Measurements from ENCODE around the gene CRYBG1. TPM values are rescaled to one million over a fixed set of nuclear protein-coding genes. Genes with fewer than 3 reads are reported as not detected.
A peak's percentile ranks its signal among the peaks of the same experiment; 100 is the strongest.
"Not testable (repeated sequence)": the region's sequence is repeated elsewhere in the genome, so short reads cannot be mapped to it uniquely, and the experiment has no call there.

CRYBG1 gene
- total and polyA plus RNA-seq, 2 donors, result 6.6 to 32.4 TPM

DNA sequence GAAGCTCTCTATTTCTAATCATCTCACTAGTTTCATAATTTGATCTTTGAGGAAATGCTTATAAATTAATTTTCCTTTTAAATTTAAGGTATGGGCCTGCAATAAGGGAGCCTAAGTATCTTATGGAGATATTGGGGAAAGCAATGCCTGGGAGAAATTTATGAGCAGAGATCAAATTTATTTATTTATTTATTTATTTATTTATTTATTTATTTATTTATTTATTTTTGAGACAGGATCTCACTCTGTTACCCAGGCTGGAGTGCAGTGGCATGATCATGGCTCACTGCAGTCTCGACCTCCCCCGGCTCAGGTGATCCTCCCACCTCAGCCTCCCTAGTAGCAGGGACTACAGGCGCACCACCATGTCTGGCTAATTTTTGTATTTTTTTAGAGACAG lies 155.1 kb downstream of the CRYBG1 start:
- H3K4me3 ChIP-seq (ENCODE audit: low read depth, low read length); H3K4me1 ChIP-seq (ENCODE audit: insufficient read depth); H3K27ac ChIP-seq (ENCODE audit: low read depth); DNase-seq (ENCODE audit: extremely low spot score); H3K36me3 ChIP-seq (ENCODE audit: insufficient read depth): not testable (repeated sequence)
- 97% methylated on average over 3 of the region's 3 CpGs for WGBS

DNA sequence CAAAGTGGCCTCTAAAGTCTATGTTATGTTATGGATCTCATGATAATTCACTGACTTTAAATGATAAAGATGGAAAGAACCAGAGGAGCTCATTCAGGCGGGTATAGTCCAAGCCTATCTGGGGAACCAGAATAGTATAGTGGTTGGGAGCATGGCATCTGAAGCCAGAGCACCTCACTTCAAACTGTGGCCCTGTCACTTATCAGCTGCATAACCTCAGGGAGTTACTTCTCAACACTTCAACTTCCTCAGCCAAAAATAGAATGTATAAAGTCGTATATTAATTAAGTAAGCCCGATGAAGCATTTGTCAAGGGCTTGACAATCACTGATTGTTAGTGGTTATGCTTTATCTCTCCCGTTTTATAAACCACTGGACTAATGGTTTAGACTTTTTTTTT lies 156.1 kb downstream of the CRYBG1 start:
- 59% methylated on average over 4 of the region's 4 CpGs for WGBS
- no peak for DNase-seq (ENCODE audit: extremely low spot score)

GRCh38 chr6:106517706-106518105 lies 157.2 kb downstream of the CRYBG1 start:
- Histone ChIP-seq H3K27ac (ENCODE audit: low read depth) (no peak overlapping the region), H3K4me1 (ENCODE audit: insufficient read depth) (no peaks in the 10 kb centered on the region), H3K36me3 (ENCODE audit: insufficient read depth) (no peaks in the 10 kb centered on the region), H3K4me3 (ENCODE audit: low read depth, low read length) (no peak overlapping the region)
- DNase-seq (ENCODE audit: extremely low spot score), result no peak
- 77% methylated on average over 2 of the region's 2 CpGs for WGBS

More for the DNA sequence above, 156.1 kb downstream of the CRYBG1 start:
- no peaks in the 10 kb centered on the region for H3K36me3 ChIP-seq (ENCODE audit: insufficient read depth)
- no peak overlapping the region for H3K27ac ChIP-seq (ENCODE audit: low read depth)
- no peak overlapping the region for H3K4me3 ChIP-seq (ENCODE audit: low read depth, low read length)
- H3K4me1 ChIP-seq (ENCODE audit: insufficient read depth), result no peaks in the 10 kb centered on the region

GRCh38 chr6:106518748-106519147 lies 158.2 kb downstream of the CRYBG1 start:
- DNase-seq (ENCODE audit: extremely low spot score), result no peak
- whole genome bisulfite sequencing, result 79% methylated on average over 3 of the region's 3 CpGs
- H3K27ac ChIP-seq (ENCODE audit: low read depth), result no peak overlapping the region

DNA sequence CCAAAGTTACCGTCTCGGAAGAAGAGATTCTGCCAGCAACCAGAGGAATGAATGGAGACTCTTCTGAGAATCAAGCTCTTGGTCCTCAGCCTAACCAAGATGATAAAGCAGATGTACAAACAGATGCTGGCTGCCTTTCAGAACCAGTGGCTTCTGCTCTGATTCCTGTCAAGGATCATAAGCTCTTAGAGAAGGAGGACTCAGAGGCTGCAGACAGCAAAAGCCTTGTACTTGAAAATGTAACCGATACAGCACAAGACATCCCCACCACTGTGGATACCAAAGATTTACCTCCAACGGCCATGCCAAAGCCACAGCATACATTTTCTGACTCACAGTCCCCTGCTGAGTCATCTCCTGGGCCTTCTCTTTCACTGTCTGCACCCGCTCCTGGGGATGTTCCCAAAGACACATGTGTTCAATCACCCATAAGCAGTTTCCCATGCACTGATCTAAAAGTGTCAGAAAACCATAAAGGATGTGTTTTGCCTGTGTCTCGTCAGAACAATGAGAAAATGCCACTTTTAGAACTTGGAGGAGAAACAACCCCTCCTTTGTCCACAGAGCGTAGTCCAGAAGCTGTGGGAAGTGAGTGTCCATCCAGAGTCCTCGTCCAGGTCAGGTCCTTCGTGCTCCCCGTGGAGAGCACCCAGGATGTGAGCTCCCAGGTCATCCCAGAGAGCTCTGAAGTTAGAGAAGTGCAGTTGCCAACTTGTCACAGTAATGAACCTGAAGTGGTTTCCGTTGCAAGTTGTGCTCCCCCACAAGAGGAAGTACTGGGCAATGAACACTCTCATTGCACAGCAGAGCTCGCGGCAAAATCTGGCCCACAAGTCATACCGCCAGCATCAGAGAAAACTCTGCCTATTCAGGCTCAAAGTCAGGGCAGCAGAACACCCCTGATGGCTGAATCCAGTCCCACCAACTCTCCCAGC lies 159.2 kb downstream of the CRYBG1 start:
- H3K27ac ChIP-seq (ENCODE audit: low read depth), result no peak overlapping the region
- no peaks in the 10 kb centered on the region for H3K4me1 ChIP-seq (ENCODE audit: insufficient read depth)
- no peak for DNase-seq (ENCODE audit: extremely low spot score)
- no peak overlapping the region for H3K4me3 ChIP-seq (ENCODE audit: low read depth, low read length)
- peaks cover 3% of the 10 kb centered on the region for H3K36me3 ChIP-seq (ENCODE audit: insufficient read depth)
- 68% methylated on average over 14 of the region's 14 CpGs for WGBS

More at GRCh38 chr6:106518748-106519147, 158.2 kb downstream of the CRYBG1 start:
- Histone ChIP-seq H3K4me3 (ENCODE audit: low read depth, low read length) (no peak overlapping the region), H3K36me3 (ENCODE audit: insufficient read depth) (peaks cover 3% of the 10 kb centered on the region), H3K4me1 (ENCODE audit: insufficient read depth) (no peaks in the 10 kb centered on the region)

DNA sequence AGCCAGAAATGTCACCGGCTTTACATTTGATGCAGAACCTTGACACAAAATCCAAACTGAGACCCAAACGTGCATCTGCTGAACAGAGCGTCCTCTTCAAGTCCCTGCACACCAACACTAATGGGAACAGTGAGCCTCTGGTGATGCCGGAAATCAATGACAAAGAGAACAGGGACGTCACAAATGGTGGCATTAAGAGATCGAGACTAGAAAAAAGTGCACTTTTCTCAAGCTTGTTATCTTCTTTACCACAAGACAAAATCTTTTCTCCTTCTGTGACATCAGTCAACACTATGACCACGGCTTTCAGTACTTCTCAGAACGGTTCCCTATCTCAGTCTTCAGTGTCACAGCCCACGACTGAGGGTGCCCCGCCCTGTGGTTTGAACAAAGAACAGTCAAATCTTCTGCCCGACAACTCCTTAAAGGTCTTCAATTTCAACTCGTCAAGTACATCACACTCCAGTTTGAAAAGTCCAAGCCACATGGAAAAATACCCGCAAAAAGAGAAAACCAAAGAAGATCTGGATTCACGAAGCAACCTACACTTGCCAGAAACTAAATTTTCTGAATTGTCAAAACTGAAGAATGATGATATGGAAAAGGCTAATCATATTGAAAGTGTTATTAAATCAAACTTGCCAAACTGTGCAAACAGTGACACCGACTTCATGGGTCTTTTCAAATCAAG lies 160.3 kb downstream of the CRYBG1 start:
- H3K4me1 ChIP-seq (ENCODE audit: insufficient read depth), result no peaks in the 10 kb centered on the region
- no peak overlapping the region for H3K27ac ChIP-seq (ENCODE audit: low read depth)
- H3K4me3 ChIP-seq (ENCODE audit: low read depth, low read length), result peak overlapping the region; percentile 13
- H3K36me3 ChIP-seq (ENCODE audit: insufficient read depth), result peaks cover 3% of the 10 kb centered on the region
- WGBS, result 80% methylated on average over 15 of the region's 15 CpGs
- no peak for DNase-seq (ENCODE audit: extremely low spot score)

- no peaks in the 10 kb centered on the region for H3K4me1 ChIP-seq (ENCODE audit: insufficient read depth)
- 76% methylated on average over 6 of the region's 6 CpGs for WGBS
- no peak for DNase-seq (ENCODE audit: extremely low spot score)
- H3K27ac ChIP-seq (ENCODE audit: low read depth), result no peak overlapping the region
- H3K4me3 ChIP-seq (ENCODE audit: low read depth, low read length), result no peak overlapping the region
- peaks cover 4% of the 10 kb centered on the region for H3K36me3 ChIP-seq (ENCODE audit: insufficient read depth)
Observed at GRCh38 chr6:106522562-106523250, 162.2 kb downstream of the CRYBG1 start.

DNA sequence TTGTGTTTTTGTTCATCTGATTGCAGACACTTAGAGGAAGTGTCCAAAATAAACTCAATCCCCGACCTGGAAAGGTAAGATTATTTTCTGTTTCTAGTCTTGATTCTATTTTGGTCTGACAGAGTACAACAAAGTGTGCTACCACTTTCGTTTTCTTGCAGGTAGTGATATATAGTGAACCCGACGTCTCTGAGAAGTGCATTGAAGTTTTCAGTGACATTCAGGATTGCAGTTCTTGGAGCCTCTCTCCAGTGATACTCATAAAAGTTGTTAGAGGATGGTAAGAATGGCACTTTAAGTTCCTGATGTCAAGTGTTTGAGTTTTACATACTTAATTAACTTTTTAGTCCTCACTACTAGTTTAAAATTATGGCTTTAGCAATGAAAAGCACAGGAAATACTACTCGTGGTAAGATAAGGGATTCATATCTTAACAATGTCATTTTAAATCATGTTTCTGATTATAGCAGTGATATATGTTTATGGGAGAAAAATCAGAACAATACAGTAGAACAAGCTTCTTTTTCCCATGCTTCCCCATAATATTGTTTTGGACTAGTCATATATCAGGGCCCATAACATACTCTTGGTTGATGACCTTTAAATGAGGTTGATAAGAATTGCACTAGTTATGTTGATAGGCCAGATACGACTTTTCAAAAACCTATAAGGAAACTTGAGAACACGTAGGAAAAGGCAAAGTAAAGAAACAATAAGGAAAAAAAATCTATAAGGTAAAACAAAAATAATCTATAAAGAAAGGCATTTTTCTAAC lies 164.8 kb downstream of the CRYBG1 start:
- no peak for DNase-seq (ENCODE audit: extremely low spot score)
- Histone ChIP-seq H3K4me1 (ENCODE audit: insufficient read depth) (no peaks in the 10 kb centered on the region), H3K36me3 (ENCODE audit: insufficient read depth) (peaks cover 4% of the 10 kb centered on the region), H3K4me3 (ENCODE audit: low read depth, low read length) (no peak overlapping the region), H3K27ac (ENCODE audit: low read depth) (no peak overlapping the region)
- WGBS, result 30% methylated on average over 7 of the region's 7 CpGs

GRCh38 chr6:106525882-106526275 lies 165.4 kb downstream of the CRYBG1 start:
- no peak for DNase-seq (ENCODE audit: extremely low spot score)
- Histone ChIP-seq H3K4me3 (ENCODE audit: low read depth, low read length) (no peak overlapping the region), H3K4me1 (ENCODE audit: insufficient read depth) (no peaks in the 10 kb centered on the region), H3K36me3 (ENCODE audit: insufficient read depth) (peaks cover 7% of the 10 kb centered on the region), H3K27ac (ENCODE audit: low read depth) (no peak overlapping the region)
- 42% methylated on average over 1 of the region's 1 CpG for WGBS

DNA sequence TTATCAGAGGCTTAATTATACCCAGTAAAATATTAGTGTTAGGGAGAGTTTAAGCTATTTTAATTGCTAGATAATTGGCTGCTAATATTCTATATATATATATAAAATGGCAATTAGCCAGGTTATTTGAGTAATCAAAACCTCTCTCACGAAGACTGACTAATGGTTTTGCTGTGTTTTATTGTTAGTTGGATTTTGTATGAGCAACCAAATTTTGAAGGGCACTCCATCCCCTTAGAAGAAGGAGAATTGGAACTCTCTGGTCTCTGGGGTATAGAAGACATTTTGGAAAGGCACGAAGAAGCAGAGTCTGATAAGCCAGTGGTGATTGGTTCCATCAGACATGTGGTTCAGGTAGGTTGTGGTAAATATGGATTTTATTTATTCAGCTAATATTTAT lies 166.6 kb downstream of the CRYBG1 start:
- WGBS, result 84% methylated on average over 2 of the region's 2 CpGs
- H3K4me1 ChIP-seq (ENCODE audit: insufficient read depth), result no peaks in the 10 kb centered on the region
- DNase-seq (ENCODE audit: extremely low spot score), result no peak
- no peak overlapping the region for H3K4me3 ChIP-seq (ENCODE audit: low read depth, low read length)
- peaks cover 8% of the 10 kb centered on the region for H3K36me3 ChIP-seq (ENCODE audit: insufficient read depth)
- no peak overlapping the region for H3K27ac ChIP-seq (ENCODE audit: low read depth)

- Histone ChIP-seq H3K27ac (ENCODE audit: low read depth) (no peak overlapping the region), H3K4me1 (ENCODE audit: insufficient read depth) (no peaks in the 10 kb centered on the region), H3K4me3 (ENCODE audit: low read depth, low read length) (no peak overlapping the region), H3K36me3 (ENCODE audit: insufficient read depth) (peaks cover 6% of the 10 kb centered on the region)
- 57% methylated on average over 3 of the region's 3 CpGs for WGBS
- DNase-seq (ENCODE audit: extremely low spot score), result no peak
Observed at GRCh38 chr6:106527979-106528378, 167.5 kb downstream of the CRYBG1 start.

DNA sequence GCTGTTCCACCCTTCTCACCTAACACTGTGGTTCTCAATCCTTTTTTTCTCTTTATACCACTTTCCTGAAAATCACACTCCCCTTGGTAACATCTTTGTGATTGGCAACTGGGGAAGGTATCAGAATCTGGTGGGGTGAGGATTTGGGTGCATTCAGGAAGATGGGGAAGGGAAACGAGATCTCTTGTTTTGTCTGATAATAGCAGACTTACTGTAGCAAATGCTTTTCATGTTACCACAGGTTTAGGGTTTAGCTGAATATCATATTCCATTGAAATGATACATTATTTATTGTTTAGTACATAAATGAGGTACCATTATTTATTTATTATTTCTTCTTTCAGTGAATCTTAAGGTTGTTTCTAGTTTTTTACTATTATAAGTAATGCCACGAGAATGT lies 168.0 kb downstream of the CRYBG1 start:
- peaks cover 5% of the 10 kb centered on the region for H3K36me3 ChIP-seq (ENCODE audit: insufficient read depth)
- H3K27ac ChIP-seq (ENCODE audit: low read depth), result no peak overlapping the region
- no peaks in the 10 kb centered on the region for H3K4me1 ChIP-seq (ENCODE audit: insufficient read depth)
- H3K4me3 ChIP-seq (ENCODE audit: low read depth, low read length), result no peak overlapping the region
- DNase-seq (ENCODE audit: extremely low spot score), result no peak
- WGBS, result 76% methylated on average over 2 of the region's 2 CpGs

DNA sequence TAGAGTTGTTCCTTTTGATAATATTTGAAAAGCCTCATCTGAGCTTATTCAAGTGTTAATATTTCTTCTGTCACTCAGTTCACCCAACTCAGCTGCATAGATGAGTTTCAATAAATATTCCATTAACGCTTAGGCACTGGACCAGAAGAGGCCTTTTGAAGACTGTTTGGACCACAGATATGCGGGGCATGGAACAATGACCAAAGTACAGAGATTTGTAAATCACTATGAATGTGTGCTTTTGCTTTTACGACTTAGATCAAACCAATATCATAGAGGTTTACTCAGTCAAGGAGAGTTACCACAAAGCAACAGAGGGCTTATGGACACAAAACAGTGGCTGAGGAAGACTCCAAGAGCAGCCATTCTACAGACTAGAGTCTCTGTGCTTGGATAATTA lies 168.9 kb downstream of the CRYBG1 start:
- WGBS, result 92% methylated on average over 3 of the region's 3 CpGs
- Histone ChIP-seq H3K4me1 (ENCODE audit: insufficient read depth) (no peaks in the 10 kb centered on the region), H3K4me3 (ENCODE audit: low read depth, low read length) (no peak overlapping the region), H3K27ac (ENCODE audit: low read depth) (no peak overlapping the region), H3K36me3 (ENCODE audit: insufficient read depth) (peaks cover 5% of the 10 kb centered on the region)
- DNase-seq (ENCODE audit: extremely low spot score), result no peak

Data from urinary bladder (tissue), 4 donors.